Astrocyte of the cerebellum (primary cell): ENCODE results near the gene C1QTNF6.

Source experiments
- DNase-seq: peaks from one replicate; pipeline ENCODE4 v3.0.0-alpha.2; 2011; ENCODE audit warnings: low read depth
- H3K4me3 ChIP-seq: 2 replicates; pipeline ENCODE4 v1.5.1; 2011; ENCODE audit warnings: mild to moderate bottlenecking, low read depth, low read length, moderate library complexity
- CTCF ChIP-seq: IDR thresholded peaks from 2 replicates; pipeline ENCODE4 v1.5.1; 2012; ENCODE audit warnings: low read length, low read depth, moderate library complexity, mild to moderate bottlenecking; ENCODE audit errors: missing control alignments
- in situ Hi-C: cut with HindIII; loops from 2 replicates; pipeline ENCODE4 v1.10.0; 2017; ENCODE audit warnings: low sequenced_read_pairs

C1QTNF6 gene

GRCh38 chr22:37144180-37144554, 43.9 kb downstream of the C1QTNF6 start:
- no peak for DNase-seq
- in situ Hi-C loops = no loop called here
- TF ChIP-seq CTCF = no peak
- H3K4me3 ChIP-seq = no peak overlapping the region

GRCh38 chr22:37141971-37142370, 46.1 kb downstream of the C1QTNF6 start:
- H3K4me3 ChIP-seq = no peak overlapping the region
- DNase-seq = no peak
- in situ Hi-C loops = no loop called here
- no peak for TF ChIP-seq CTCF

- H3K4me3 ChIP-seq = no peak overlapping the region
- no peak for DNase-seq
- TF ChIP-seq CTCF = no peak
- in situ Hi-C loops = no loop called here
These were observed 46.6 kb downstream of the C1QTNF6 start for GRCh38 chr22:37141476-37141875.

- no peak for DNase-seq
- no peak overlapping the region for H3K4me3 ChIP-seq
- in situ Hi-C loops = no loop called here
- no peak for TF ChIP-seq CTCF
These were observed 47.2 kb downstream of the C1QTNF6 start for GRCh38 chr22:37140686-37141323.

GRCh38 chr22:37139762-37140161, 48.3 kb downstream of the C1QTNF6 start:
- H3K4me3 ChIP-seq = no peak overlapping the region
- no peak for TF ChIP-seq CTCF
- in situ Hi-C loops = no loop called here
- DNase-seq = no peak

GRCh38 chr22:37138849-37139561, 49.0 kb downstream of the C1QTNF6 start:
- DNase-seq = no peak
- H3K4me3 ChIP-seq = no peak overlapping the region
- in situ Hi-C loops = no loop called here
- TF ChIP-seq CTCF = no peak
